ENCODE data around the gene ABHD17C. TPM values are rescaled to one million over a fixed set of nuclear protein-coding genes. Genes with fewer than 3 reads are reported as not detected.

The ABHD17C gene
- total RNA-seq, 1 experiment from 2014 or later = 10.3 TPM

GRCh38 chr15:80754014-80754413 lies 58.9 kb downstream of the ABHD17C start:
- Histone ChIP-seq H3K9me2 (replicated peaks; ENCODE audit: low read length) (no peaks in the 10 kb centered on the region), H3K4me1 (ENCODE audit: insufficient read depth, low read length) (peaks cover 13% of the 10 kb centered on the region), H4K20me1 (ENCODE audit: low read length) (no peaks in the 10 kb centered on the region), H3K27me3 (ENCODE audit: low read length) (no peaks in the 10 kb centered on the region), H3K9ac (ENCODE audit: low read length) (no peak overlapping the region), H3K36me3 (ENCODE audit: low read depth, low read length) (peaks cover 17% of the 10 kb centered on the region), H3K27ac (ENCODE audit: low read length) (no peak overlapping the region), H3K4me3 (ENCODE audit: low read length) (no peak overlapping the region), H3K79me2 (ENCODE audit: low read length) (peaks cover 6% of the 10 kb centered on the region), H3K4me2 (ENCODE audit: low read length) (no peak overlapping the region), H2AFZ (ENCODE audit: low read length) (no peak overlapping the region), H3K9me3 (ENCODE audit: low read length) (no peaks in the 10 kb centered on the region), H3F3A (ENCODE audit: low read length, unreplicated experiment) (no peaks in the 10 kb centered on the region)
- CTCF ChIA-PET = no interaction called here
- no peak for TF ChIP-seq EZH2phosphoT487 (IDR thresholded peaks at IDR 0.05; ENCODE audit: borderline replicate concordance, low read length)
- no peak for TF ChIP-seq EZH2 (IDR thresholded peaks at IDR 0.05; ENCODE audit: low read length, unreplicated experiment)
- TF ChIP-seq CTCF (conservative IDR thresholded peaks at IDR 0.05; ENCODE audit: low read depth, low read length) = no peak
- ATAC-seq (no peak), DNase-seq (no peak)
- BruUV-seq (replicated peaks) = no TSS peak
- intact Hi-C loops (cut with micrococcal nuclease) = no loop called here
- POLR2A ChIA-PET (ENCODE audit: unreplicated experiment) = no interaction called here

GRCh38 chr15:80755885-80756284 lies 60.8 kb downstream of the ABHD17C start:
- ChIA-PET POLR2A (ENCODE audit: unreplicated experiment) (no interaction called here), CTCF (no interaction called here)
- H3K36me3 ChIP-seq (ENCODE audit: low read depth, low read length) = peaks cover 14% of the 10 kb centered on the region
- TF ChIP-seq EZH2phosphoT487 (IDR thresholded peaks at IDR 0.05; ENCODE audit: borderline replicate concordance, low read length) (no peak), EZH2 (IDR thresholded peaks at IDR 0.05; ENCODE audit: low read length, unreplicated experiment) (no peak), CTCF (conservative IDR thresholded peaks at IDR 0.05; ENCODE audit: low read depth, low read length) (no peak)
- no peaks in the 10 kb centered on the region; the same call in 1 of the 2 replicates for H3K79me2 ChIP-seq (ENCODE audit: low read length)
- no peak overlapping the region for H3K9ac ChIP-seq (ENCODE audit: low read length)
- no peak overlapping the region for H3K27ac ChIP-seq (ENCODE audit: low read length)
- no peaks in the 10 kb centered on the region for H3K27me3 ChIP-seq (ENCODE audit: low read length)
- H3F3A ChIP-seq (ENCODE audit: low read length, unreplicated experiment) = no peaks in the 10 kb centered on the region
- DNase-seq = no peak
- no peaks in the 10 kb centered on the region for H3K4me1 ChIP-seq (ENCODE audit: insufficient read depth, low read length)
- no peak overlapping the region for H3K4me3 ChIP-seq (ENCODE audit: low read length)
- H3K9me2 ChIP-seq (replicated peaks; ENCODE audit: low read length) = no peaks in the 10 kb centered on the region
- no TSS peak for BruUV-seq (replicated peaks)
- intact Hi-C loops (cut with micrococcal nuclease) = no loop called here
- no peak overlapping the region for H2AFZ ChIP-seq (ENCODE audit: low read length)
- H3K4me2 ChIP-seq (ENCODE audit: low read length) = no peak overlapping the region
- no peaks in the 10 kb centered on the region for H3K9me3 ChIP-seq (ENCODE audit: low read length)
- no peak for ATAC-seq
- no peaks in the 10 kb centered on the region for H4K20me1 ChIP-seq (ENCODE audit: low read length)

GRCh38 chr15:80758130-80758745 lies 63.1 kb downstream of the ABHD17C start:
- Histone ChIP-seq H3F3A (ENCODE audit: low read length, unreplicated experiment) (no peaks in the 10 kb centered on the region), H3K36me3 (ENCODE audit: low read depth, low read length) (peaks cover 9% of the 10 kb centered on the region), H3K4me3 (ENCODE audit: low read length) (no peak overlapping the region), H3K9me2 (replicated peaks; ENCODE audit: low read length) (no peaks in the 10 kb centered on the region), H3K27ac (ENCODE audit: low read length) (no peak overlapping the region), H3K4me2 (ENCODE audit: low read length) (no peak overlapping the region), H3K79me2 (ENCODE audit: low read length) (no peaks in the 10 kb centered on the region), H3K4me1 (ENCODE audit: insufficient read depth, low read length) (no peaks in the 10 kb centered on the region), H3K9ac (ENCODE audit: low read length) (no peak overlapping the region), H4K20me1 (ENCODE audit: low read length) (no peaks in the 10 kb centered on the region), H3K9me3 (ENCODE audit: low read length) (no peaks in the 10 kb centered on the region), H2AFZ (ENCODE audit: low read length) (no peak overlapping the region), H3K27me3 (ENCODE audit: low read length) (no peaks in the 10 kb centered on the region)
- intact Hi-C loops (cut with micrococcal nuclease) = no loop called here
- DNase-seq (no peak), ATAC-seq (no peak)
- TF ChIP-seq EZH2 (IDR thresholded peaks at IDR 0.05; ENCODE audit: low read length, unreplicated experiment) (no peak), CTCF (conservative IDR thresholded peaks at IDR 0.05; ENCODE audit: low read depth, low read length) (no peak), EZH2phosphoT487 (IDR thresholded peaks at IDR 0.05; ENCODE audit: borderline replicate concordance, low read length) (no peak)
- POLR2A ChIA-PET (ENCODE audit: unreplicated experiment) = no interaction called here
- BruUV-seq (replicated peaks) = no TSS peak
- CTCF ChIA-PET = no interaction called here

Data from PC-3 (cell line).